ENCODE results near the gene FBXO44. TPM values are rescaled to one million over a fixed set of nuclear protein-coding genes. Genes with fewer than 3 reads are reported as not detected.
A peak's percentile ranks its signal among the peaks of the same experiment; 100 is the strongest.
"Not testable (repeated sequence)": the region's sequence is repeated elsewhere in the genome, so short reads cannot be mapped to it uniquely, and the experiment has no call there.

Gene FBXO44, protein sequence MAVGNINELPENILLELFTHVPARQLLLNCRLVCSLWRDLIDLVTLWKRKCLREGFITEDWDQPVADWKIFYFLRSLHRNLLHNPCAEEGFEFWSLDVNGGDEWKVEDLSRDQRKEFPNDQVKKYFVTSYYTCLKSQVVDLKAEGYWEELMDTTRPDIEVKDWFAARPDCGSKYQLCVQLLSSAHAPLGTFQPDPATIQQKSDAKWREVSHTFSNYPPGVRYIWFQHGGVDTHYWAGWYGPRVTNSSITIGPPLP
- 10 to 100 TPM; 14.4 to 15.9 TPM for total RNA-seq

DNA sequence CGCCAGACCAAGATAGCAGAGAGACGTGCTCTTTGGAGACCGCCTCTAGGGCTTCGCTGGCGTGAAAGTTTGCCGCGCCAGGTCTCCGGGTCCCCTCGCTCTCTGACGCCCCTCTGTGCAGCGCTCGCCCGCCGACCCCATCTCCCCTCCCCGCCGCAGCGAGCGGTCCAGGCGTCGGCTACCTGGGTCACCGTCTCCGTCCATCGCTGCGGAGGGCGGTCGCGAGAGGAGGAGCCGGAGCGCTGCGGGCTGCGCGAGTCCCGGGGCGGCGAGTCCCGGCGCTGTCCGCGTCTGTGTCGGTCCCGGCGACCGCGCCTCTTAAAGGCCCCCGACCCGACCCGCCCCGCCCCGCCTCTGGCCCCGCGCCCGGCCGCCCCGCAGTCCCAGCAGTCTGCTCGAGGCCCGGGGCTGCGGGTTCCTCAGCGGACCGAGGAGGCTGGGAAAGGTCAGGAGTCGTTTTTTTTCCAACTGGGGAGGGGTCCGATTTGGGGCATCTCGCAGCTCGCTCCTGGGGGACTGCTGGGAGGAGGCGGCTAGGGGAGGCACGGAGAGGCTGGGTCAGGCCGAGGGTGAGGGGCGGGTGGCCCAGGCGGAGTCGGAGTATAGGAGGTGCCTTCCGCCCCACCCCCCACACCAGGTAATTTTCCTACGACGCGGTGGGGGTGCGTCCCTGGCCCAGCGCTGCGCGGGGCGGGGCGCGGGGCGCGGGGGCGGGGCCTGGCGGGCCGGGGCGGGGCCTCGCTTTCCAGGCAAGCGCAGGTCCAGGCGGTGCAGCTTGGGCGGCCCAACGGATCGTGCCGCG, at the start of gene FBXO44, which contains the start of gene FBXO2:
Gene FBXO44, plus strand, starts transcription at position 741 of the 802 bp plus-strand sequence. CDS start 959 bp downstream, outside the sequence.
Gene FBXO2, minus strand, starts transcription at position 293 of the 802 bp plus-strand sequence. Its CDS starts 89 bp downstream, at position 204.
- Mint-ChIP-seq H3K4me3 (peak within 1 kb of the TSS; percentile 76), H3K4me1 (peaks cover 16% of the 10 kb centered on the region), H3K9me3 (no peaks in the 10 kb centered on the region), H3K27ac (no peak within 1 kb of the TSS), H3K36me3 (no peaks in the 10 kb centered on the region), H3K27me3 (no peaks in the 10 kb centered on the region)
- peak; percentile 62 for DNase-seq

DNA sequence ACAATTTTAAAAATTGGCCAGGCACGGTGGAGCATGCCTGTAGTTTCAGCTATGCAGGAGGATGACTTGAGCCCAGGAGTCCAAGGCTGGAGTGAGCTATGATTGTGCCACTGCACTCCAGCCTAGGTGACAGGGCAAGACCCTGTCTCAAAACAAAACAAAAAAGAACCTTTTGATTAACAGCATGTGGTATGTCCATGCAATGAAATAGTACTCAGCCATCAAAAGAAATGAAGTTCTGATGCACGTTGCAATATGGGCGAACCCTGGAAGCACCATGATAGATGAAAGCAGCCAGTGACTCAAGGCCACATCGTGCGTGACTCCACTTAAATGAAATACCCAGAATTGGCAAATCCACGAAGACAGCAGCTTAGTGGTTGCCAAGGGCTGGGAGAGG, 47.9 kb upstream of the FBXO44 start:
- no peak overlapping the region for H3K27ac Mint-ChIP-seq
- DNase-seq: no peak
- no peak overlapping the region for H3K4me3 Mint-ChIP-seq
- H3K36me3 Mint-ChIP-seq: no peaks in the 10 kb centered on the region
- H3K4me1 Mint-ChIP-seq: no peaks in the 10 kb centered on the region
- H3K9me3 Mint-ChIP-seq: no peaks in the 10 kb centered on the region
- H3K27me3 Mint-ChIP-seq: peaks cover 10% of the 10 kb centered on the region

DNA sequence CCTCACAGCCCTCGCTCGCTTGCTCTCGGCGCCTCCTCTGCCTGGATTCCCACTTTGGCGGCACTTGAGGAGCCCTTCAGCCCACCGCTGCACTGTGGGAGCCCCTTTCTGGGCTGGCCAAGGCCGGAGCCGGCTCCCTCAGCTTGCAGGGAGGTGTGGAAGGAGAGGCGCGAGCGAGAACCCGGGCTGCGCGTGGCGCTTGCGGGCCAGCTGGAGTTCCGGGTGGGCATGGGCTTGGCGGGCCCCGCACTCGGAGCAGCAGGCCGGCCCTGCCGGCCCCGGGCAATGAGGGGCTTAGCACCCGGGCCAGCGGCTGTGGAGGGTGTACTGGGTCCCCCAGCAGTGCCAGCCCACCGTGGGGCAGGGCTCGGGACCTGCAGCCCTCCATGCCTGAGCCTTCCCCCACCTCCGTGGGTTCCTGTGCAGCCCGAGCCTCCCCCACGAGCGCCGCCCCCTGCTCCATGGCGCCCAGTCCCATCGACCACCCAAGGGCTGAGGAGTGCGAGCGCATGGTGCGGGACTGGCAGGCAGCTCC, 46.0 kb upstream of the FBXO44 start:
- not testable (repeated sequence) for DNase-seq, H3K36me3 Mint-ChIP-seq, H3K27me3 Mint-ChIP-seq, H3K4me1 Mint-ChIP-seq, H3K27ac Mint-ChIP-seq, H3K4me3 Mint-ChIP-seq, H3K9me3 Mint-ChIP-seq

DNA sequence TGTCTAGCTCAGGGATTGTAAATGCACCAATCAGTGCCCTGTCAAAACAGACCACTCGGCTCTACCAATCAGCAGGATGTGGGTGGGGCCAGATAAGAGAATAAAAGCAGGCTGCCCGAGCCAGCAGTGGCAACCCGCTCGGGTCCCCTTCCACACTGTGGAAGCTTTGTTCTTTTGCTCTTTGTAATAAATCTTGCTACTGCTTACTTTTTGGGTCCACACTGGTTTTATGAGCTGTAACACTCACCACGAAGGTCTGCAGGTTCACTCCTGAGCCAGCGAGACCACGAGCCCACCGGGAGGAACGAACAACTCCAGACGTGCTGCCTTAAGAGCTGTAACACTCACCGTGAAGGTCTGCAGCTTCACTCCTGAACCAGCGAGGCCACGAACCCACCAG, 45.3 kb upstream of the FBXO44 start:
- not testable (repeated sequence) for DNase-seq, H3K4me1 Mint-ChIP-seq, H3K27ac Mint-ChIP-seq, H3K9me3 Mint-ChIP-seq, H3K27me3 Mint-ChIP-seq, H3K4me3 Mint-ChIP-seq, H3K36me3 Mint-ChIP-seq

DNA sequence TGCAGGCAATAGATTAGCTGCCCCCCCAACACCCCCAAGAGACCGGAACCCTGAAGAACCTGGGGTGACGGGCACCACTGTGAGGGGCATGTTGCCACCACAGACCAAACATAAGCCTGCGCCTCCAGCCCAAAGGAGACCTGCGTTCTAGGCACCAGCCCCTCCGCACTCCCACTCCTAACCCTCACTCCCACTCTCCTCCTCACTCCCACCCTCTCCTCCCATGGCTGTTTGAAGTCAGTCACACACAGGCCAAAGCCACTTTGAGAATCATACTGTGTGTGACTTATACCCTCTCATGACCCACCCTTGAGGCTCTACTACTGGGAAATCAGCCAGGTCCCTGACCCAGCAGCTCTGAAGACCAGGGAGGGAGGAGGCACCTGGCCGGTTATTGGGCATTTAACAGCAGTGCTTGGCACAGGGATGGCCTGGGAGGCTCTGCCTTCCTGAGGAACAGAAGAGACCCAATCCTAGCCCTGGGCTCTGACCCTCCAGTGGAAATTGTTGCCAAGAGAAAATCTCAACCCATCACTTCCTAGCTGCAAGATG, 44.0 kb upstream of the FBXO44 start:
- H3K4me3 Mint-ChIP-seq: no peak overlapping the region
- H3K27ac Mint-ChIP-seq: no peak overlapping the region
- H3K9me3 Mint-ChIP-seq: no peaks in the 10 kb centered on the region
- DNase-seq: no peak
- H3K4me1 Mint-ChIP-seq: no peaks in the 10 kb centered on the region
- H3K27me3 Mint-ChIP-seq: peaks cover 7% of the 10 kb centered on the region
- H3K36me3 Mint-ChIP-seq: no peaks in the 10 kb centered on the region

DNA sequence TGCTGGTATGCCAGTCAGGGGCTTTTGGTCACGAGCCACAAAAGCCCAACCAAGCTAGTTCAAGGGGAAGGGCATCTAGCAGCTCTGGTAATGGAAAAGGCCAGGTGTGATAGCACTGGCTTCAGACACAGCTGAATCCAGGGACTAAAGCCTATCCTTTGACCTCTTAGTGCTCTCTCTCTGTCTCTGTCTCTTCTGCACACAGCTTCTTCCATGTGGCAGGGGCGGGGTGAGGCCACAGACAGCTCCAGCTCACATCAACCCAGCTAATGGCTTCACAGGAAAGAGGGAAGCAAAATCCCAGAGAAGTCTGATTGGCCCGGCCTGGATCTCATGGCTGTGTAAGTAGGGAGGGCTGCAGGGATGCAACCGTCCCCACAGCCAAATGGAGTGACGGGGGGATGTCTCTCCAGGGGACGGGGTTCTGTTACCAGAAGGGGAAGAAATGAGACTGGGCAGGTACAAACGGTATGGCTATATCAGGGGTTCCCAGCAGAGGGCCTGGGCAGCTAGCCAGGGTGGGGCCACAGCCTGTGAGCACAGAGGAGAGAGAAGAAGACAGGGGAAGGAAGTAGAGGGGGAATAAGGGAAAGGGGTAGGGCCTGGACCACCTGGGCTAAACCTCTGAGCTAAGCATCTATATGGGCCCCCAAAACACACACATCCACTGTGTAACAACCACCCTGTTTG, 42.9 kb upstream of the FBXO44 start:
- H3K27me3 Mint-ChIP-seq: peaks cover 3% of the 10 kb centered on the region
- no peaks in the 10 kb centered on the region for H3K4me1 Mint-ChIP-seq
- H3K4me3 Mint-ChIP-seq: no peak overlapping the region
- H3K36me3 Mint-ChIP-seq: no peaks in the 10 kb centered on the region
- no peaks in the 10 kb centered on the region for H3K9me3 Mint-ChIP-seq
- DNase-seq: no peak
- no peak overlapping the region for H3K27ac Mint-ChIP-seq

DNA sequence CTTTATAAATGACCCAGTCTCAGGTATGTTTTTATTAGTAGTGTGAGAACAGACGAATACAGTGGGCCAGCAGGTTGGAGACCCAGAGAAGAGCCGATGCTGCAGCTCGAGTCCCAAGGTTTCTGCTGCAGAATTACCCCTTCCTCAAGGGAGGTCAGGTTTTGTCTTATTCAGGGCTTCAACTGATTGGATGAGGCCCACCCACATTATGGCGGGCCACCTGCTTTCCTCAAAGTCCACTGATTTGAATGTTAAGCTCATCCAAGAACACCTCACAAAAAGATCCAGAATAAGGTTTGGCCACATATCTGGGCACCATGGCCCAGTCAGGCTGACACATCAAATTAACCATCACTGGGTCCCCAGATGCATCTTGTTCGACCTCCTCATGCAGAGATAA, 41.3 kb upstream of the FBXO44 start:
- Mint-ChIP-seq H3K4me3 (no peak overlapping the region), H3K36me3 (no peaks in the 10 kb centered on the region), H3K27me3 (peaks cover 8% of the 10 kb centered on the region), H3K9me3 (no peaks in the 10 kb centered on the region), H3K4me1 (no peaks in the 10 kb centered on the region), H3K27ac (no peak overlapping the region)
- DNase-seq: no peak

DNA sequence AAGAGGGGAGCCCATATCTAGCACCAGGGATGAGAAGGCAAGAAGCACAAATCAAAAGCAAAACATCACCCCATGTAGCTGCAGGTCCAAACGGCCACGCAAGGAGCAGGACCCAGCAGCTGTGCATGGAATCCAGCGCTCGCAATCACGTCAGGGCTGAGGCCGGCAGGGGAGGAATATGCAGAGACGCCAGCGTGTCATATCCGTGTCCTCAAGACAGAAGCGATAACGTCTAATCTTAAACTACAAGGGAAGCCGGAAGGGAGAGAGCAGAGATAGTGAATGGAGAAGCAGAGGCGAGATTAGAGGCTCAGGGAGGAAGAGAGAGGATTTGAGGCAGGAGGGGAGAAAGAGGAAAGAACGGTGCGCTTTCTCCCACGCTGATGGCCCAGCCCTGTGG, 39.6 kb upstream of the FBXO44 start:
- Mint-ChIP-seq H3K27me3 (peaks cover 5% of the 10 kb centered on the region), H3K9me3 (no peaks in the 10 kb centered on the region), H3K36me3 (no peaks in the 10 kb centered on the region), H3K4me3 (no peak overlapping the region), H3K27ac (no peak overlapping the region), H3K4me1 (no peaks in the 10 kb centered on the region)
- DNase-seq: no peak

DNA sequence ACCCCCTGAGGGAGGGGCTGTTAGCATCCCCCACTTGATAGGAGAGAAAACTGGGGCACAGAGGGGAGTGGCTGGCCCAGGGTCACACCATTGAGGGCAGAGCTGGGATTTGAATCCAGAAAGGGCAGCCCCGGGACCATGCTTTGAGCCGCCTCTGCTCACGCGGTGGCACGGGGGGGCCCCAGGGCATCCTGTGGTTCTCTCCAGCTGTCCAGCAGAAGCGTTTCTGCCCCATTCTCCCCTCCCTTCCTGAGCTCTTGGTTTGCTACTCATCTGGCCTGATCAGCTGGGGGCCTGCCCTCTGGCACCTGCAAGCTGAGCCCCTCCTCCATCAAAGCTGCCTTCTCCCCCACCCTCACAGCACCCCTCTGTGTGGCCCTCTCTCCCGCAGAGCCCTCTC, 37.9 kb upstream of the FBXO44 start:
- no peak for DNase-seq
- Mint-ChIP-seq H3K27me3 (peaks cover 5% of the 10 kb centered on the region), H3K27ac (no peak overlapping the region), H3K36me3 (no peaks in the 10 kb centered on the region), H3K9me3 (no peaks in the 10 kb centered on the region), H3K4me3 (no peak overlapping the region), H3K4me1 (no peaks in the 10 kb centered on the region)

DNA sequence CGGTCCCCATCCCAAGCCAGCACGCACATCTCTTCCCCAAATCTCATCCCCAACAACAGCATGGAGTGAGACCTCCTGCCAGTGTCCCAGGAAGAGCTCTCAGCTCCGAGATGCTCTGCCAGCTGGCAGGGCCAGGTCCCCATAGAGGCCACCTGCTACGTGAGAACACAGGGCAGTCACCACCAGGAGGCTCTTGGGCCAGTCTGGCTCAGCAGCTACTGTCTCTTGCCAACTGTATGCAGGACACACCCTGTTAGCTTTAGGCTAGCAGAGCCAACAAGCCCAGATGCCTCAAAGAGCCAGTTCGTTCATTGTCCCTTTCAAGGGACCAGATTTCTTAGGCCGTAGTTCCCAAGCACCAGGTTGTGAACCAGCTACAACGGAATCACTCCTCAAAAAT, 37.4 kb upstream of the FBXO44 start:
- H3K9me3 Mint-ChIP-seq: no peaks in the 10 kb centered on the region
- no peaks in the 10 kb centered on the region for H3K36me3 Mint-ChIP-seq
- H3K4me3 Mint-ChIP-seq: no peak overlapping the region
- peaks cover 5% of the 10 kb centered on the region for H3K27me3 Mint-ChIP-seq
- no peak for DNase-seq
- H3K27ac Mint-ChIP-seq: no peak overlapping the region
- H3K4me1 Mint-ChIP-seq: no peaks in the 10 kb centered on the region

DNA sequence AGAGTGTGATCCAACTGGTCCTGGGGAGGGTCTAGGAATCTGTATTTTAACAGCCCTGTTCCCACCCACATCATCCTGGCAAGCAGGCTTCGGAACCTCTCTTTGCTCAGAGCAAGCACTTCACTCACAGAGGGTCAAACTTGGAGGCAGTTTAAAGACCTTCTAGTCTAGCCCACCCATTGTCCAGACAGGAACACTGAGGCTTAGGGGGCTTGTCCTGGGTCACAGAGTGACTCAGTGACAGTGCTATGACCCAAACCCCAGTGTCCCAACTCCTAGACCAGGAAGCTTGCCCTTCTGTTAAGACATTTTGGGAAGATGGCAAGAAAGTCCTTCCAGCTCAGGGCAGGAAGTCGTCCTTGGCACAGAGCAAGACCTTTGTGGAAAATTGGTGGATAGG, 36.9 kb upstream of the FBXO44 start:
- H3K9me3 Mint-ChIP-seq: no peaks in the 10 kb centered on the region
- H3K36me3 Mint-ChIP-seq: no peaks in the 10 kb centered on the region
- H3K27me3 Mint-ChIP-seq: peaks cover 5% of the 10 kb centered on the region
- no peak overlapping the region for H3K27ac Mint-ChIP-seq
- DNase-seq: no peak
- no peaks in the 10 kb centered on the region for H3K4me1 Mint-ChIP-seq
- no peak overlapping the region for H3K4me3 Mint-ChIP-seq

DNA sequence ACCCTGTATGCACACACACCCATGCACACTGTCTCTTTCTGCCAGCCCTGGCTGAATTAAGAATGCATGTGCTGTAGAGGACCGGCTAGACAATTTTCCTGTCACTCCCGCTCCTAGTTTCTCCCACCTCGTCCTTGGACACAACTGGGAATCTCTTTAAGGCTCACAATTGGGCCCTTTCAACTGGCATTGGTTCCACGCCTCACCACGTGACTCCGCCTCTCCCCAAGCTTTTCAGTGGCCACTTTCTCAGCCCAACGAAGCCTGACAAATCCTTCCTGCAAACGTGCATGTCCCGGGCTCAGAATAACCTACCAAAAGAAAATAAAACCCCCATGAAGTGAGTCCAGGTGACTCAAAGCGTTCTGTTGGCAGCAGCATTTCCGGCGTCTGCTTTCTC, 34.3 kb upstream of the FBXO44 start:
- no peak overlapping the region for H3K27ac Mint-ChIP-seq
- H3K9me3 Mint-ChIP-seq: no peaks in the 10 kb centered on the region
- peaks cover 2% of the 10 kb centered on the region for H3K36me3 Mint-ChIP-seq
- no peaks in the 10 kb centered on the region for H3K4me1 Mint-ChIP-seq
- peaks cover 9% of the 10 kb centered on the region for H3K27me3 Mint-ChIP-seq
- H3K4me3 Mint-ChIP-seq: no peak overlapping the region
- DNase-seq: no peak

DNA sequence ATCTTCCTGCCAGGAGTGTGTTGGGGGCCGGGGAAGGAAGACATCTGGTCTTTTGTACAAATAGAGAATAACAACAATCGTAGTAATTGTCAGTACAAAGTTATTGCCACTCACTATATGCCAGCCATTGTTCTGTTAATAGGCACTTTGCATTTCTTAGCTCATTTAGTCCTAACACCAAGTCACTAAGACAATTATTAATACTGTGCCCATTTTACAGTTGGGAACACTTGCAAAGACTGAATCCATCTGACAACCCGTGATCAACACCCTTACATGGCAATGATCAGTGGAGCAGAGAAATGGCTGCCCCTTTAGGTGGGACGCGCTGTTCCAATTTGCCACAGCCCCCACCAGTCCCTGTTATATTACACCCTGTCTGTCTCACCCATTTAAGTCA, 33.8 kb upstream of the FBXO44 start:
- H3K4me1 Mint-ChIP-seq: no peaks in the 10 kb centered on the region
- no peak overlapping the region for H3K27ac Mint-ChIP-seq
- peaks cover 14% of the 10 kb centered on the region for H3K27me3 Mint-ChIP-seq

DNA sequence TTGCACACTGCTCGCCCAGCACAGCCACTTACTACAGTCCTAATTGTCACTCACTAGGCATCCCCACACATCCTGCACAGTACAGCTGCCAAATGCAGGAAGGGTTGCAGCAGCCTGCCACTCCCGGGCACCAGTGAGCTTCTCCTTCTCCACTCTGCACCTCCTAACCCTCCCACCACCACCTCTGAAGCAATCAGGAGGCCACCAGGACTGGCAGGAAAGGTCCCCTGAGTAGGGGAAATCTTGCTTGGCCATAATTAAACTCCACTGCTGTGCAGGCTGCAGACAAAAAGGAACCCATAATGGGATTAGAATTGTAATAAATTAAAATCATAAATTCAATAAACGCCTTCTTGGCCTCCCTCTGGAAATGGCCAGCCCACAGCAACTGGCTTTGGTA, 32.3 kb upstream of the FBXO44 start:
- Mint-ChIP-seq H3K4me3 (no peak overlapping the region), H3K4me1 (no peaks in the 10 kb centered on the region)

More for the DNA sequence above, 33.8 kb upstream of the FBXO44 start:
- H3K4me3 Mint-ChIP-seq: no peak overlapping the region
- no peaks in the 10 kb centered on the region for H3K9me3 Mint-ChIP-seq
- peaks cover 2% of the 10 kb centered on the region for H3K36me3 Mint-ChIP-seq
- no peak for DNase-seq

DNA sequence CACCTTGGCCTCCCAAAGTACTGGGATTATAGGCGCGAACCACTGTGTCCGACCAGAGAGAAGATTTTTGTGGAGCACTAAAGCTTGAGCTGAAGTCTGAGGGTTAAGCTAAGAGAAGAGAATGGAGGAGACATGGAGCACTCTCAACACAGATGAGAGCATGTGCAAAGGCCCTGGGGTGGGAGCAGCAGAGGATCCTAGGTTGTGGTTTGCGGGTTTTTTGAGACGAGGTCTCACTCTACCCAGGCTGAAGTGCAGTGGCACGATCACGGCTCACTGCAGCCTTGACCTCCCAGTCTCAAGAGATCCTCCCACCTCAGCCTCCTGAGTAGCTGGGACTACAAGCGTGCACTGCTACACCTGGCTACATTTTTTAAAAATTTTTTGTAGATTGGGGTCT, 31.0 kb upstream of the FBXO44 start:
- Mint-ChIP-seq H3K27me3 (peaks cover 20% of the 10 kb centered on the region), H3K4me1 (no peaks in the 10 kb centered on the region), H3K36me3 (peaks cover 2% of the 10 kb centered on the region), H3K9me3 (no peaks in the 10 kb centered on the region), H3K27ac (no peak overlapping the region), H3K4me3 (no peak overlapping the region)
- no peak for DNase-seq

More for the DNA sequence above, 32.3 kb upstream of the FBXO44 start:
- H3K27ac Mint-ChIP-seq: no peak overlapping the region
- H3K9me3 Mint-ChIP-seq: no peaks in the 10 kb centered on the region
- peaks cover 2% of the 10 kb centered on the region for H3K36me3 Mint-ChIP-seq
- H3K27me3 Mint-ChIP-seq: peaks cover 11% of the 10 kb centered on the region
- no peak for DNase-seq
